ENCODE results near the gene FGGY.

GRCh38 chr1:59445040-59445439, 148.1 kb downstream of the FGGY start:
- TF ChIP-seq, protein P1, sequence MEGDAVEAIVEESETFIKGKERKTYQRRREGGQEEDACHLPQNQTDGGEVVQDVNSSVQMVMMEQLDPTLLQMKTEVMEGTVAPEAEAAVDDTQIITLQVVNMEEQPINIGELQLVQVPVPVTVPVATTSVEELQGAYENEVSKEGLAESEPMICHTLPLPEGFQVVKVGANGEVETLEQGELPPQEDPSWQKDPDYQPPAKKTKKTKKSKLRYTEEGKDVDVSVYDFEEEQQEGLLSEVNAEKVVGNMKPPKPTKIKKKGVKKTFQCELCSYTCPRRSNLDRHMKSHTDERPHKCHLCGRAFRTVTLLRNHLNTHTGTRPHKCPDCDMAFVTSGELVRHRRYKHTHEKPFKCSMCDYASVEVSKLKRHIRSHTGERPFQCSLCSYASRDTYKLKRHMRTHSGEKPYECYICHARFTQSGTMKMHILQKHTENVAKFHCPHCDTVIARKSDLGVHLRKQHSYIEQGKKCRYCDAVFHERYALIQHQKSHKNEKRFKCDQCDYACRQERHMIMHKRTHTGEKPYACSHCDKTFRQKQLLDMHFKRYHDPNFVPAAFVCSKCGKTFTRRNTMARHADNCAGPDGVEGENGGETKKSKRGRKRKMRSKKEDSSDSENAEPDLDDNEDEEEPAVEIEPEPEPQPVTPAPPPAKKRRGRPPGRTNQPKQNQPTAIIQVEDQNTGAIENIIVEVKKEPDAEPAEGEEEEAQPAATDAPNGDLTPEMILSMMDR (IDR thresholded peaks at IDR 0.05; ENCODE audit: insufficient read depth, low read length, poor library complexity, severe bottlenecking) = no peak
- TF ChIP-seq EZH2phosphoT487 (conservative IDR thresholded peaks at IDR 0.05; ENCODE audit: low read length) = no peak
